AG08395 (cell line): ENCODE measurements around the gene SNAPC2.
"Not testable (repeated sequence)": the region's sequence is repeated elsewhere in the genome, so short reads cannot be mapped to it uniquely, and the experiment has no call there.

Experiments used
- DNase-seq: peaks from one replicate; pipeline ENCODE4 v3.0.0; 2012; ENCODE audit warnings: mixed read lengths, low spot score

SNAPC2 gene

GRCh38 chr19:7933411-7933810 is 13.3 kb downstream of the SNAPC2 start:
- DNase-seq: no peak

GRCh38 chr19:7933828-7934725 is 13.9 kb downstream of the SNAPC2 start:
- no peak for DNase-seq

GRCh38 chr19:7934766-7935165 is 14.6 kb downstream of the SNAPC2 start:
- no peak for DNase-seq

- DNase-seq: no peak
Observed at GRCh38 chr19:7940841-7941240, 20.7 kb downstream of the SNAPC2 start.

GRCh38 chr19:7941895-7942596 is 21.9 kb downstream of the SNAPC2 start:
- DNase-seq: no peak

- DNase-seq: no peak
Observed at GRCh38 chr19:7942981-7943443, 22.9 kb downstream of the SNAPC2 start.

GRCh38 chr19:7943444-7944176 is 23.5 kb downstream of the SNAPC2 start, which contains the start of gene TIMM44:
Gene TIMM44 (minus strand): TSS chr19:7943666. CDS start chr19:7943651, 15 bp downstream.
- DNase-seq: peak; percentile 99

GRCh38 chr19:7944177-7944761 is 24.1 kb downstream of the SNAPC2 start:
- peak; percentile 85 for DNase-seq

GRCh38 chr19:7947939-7948338 is 27.8 kb downstream of the SNAPC2 start:
- DNase-seq: no peak

- DNase-seq: peak; percentile 37
Observed at GRCh38 chr19:7953060-7953459, 32.9 kb downstream of the SNAPC2 start.

GRCh38 chr19:7953576-7953975 is 33.4 kb downstream of the SNAPC2 start:
- DNase-seq: no peak

GRCh38 chr19:7955696-7956095 is 35.6 kb downstream of the SNAPC2 start:
- DNase-seq: no peak

GRCh38 chr19:7959211-7959610 is 39.1 kb downstream of the SNAPC2 start:
- no peak for DNase-seq

GRCh38 chr19:7961082-7961481 is 40.9 kb downstream of the SNAPC2 start:
- DNase-seq: not testable (repeated sequence)

GRCh38 chr19:7961920-7962626 is 41.9 kb downstream of the SNAPC2 start:
- no peak for DNase-seq

- DNase-seq: no peak
Observed at GRCh38 chr19:7962644-7963268, 42.6 kb downstream of the SNAPC2 start.

- no peak for DNase-seq
Observed at GRCh38 chr19:7963566-7963965, 43.4 kb downstream of the SNAPC2 start.

GRCh38 chr19:7965259-7965841 is 45.2 kb downstream of the SNAPC2 start:
- DNase-seq: no peak

- DNase-seq: no peak
Observed at GRCh38 chr19:7965921-7966665, 46.0 kb downstream of the SNAPC2 start.
